Body of pancreas (tissue), 4 donors: ENCODE data around the gene SLC6A7.

Experiments used
- CTCF ChIP-seq, 7 experiments: fragments of 450-650 bp in 4 of 7; fragments of 200-600 bp in 3 of 7; sonication (generic) in 3 of 7; IDR thresholded peaks; one replicate each; pipeline ENCODE4 v1.5.1; 2016 to 2019; ENCODE audit warnings: antibody characterized with exemption in 7 of 7
- POLR2A ChIP-seq, 3 donors: fragments of 450-650 bp; IDR thresholded peaks; one replicate each; pipeline ENCODE4 v1.6.1; 2016; ENCODE audit warnings: antibody characterized with exemption in 3 of 3, mild to moderate bottlenecking in 2 of 3

GRCh38 chr5:150251504-150251903 lies 61.6 kb downstream of the SLC6A7 start:
- TF ChIP-seq POLR2A (IDR thresholded peaks at IDR 0.05) = no peak
- no peak for TF ChIP-seq CTCF (IDR thresholded peaks at IDR 0.05)
